Measurements from ENCODE around the gene CDH26. TPM values are rescaled to one million over a fixed set of nuclear protein-coding genes. Genes with fewer than 3 reads are reported as not detected.

Gene CDH26
- total RNA-seq, 1 experiment from 2014 or later = 1.0 TPM

DNA sequence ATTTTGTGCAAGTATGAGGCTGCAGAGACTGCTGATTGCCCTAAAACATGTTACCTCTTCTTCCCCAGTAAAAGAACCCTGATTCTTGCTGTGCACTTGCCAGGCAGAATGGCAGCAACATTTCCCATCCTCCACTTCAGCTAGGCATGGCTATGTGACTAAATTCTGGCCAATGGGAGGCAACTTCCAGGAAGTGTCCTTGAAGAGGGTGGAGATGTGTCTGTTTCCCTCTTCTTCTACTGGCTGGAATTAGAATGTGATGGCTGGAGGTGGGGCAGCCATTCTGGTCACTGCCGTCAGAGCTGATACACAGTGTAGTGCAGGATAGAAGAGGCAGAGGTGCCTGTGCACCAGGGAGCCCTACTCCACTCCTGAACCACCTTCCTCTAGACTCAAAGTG is 64.6 kb downstream of the CDH26 start (continued):
- TF ChIP-seq CBFB (CRISPR knock-in tag; IDR thresholded peaks at IDR 0.05; ENCODE audit: low read depth) = no peak
- TF ChIP-seq JUN (CRISPR knock-in tag; IDR thresholded peaks at IDR 0.05) = no peak
- no peak for TF ChIP-seq TCF7 (CRISPR knock-in tag; IDR thresholded peaks at IDR 0.05; ENCODE audit: low read depth)
- no peak for TF ChIP-seq AR (CRISPR knock-in tag; IDR thresholded peaks at IDR 0.05)

DNA sequence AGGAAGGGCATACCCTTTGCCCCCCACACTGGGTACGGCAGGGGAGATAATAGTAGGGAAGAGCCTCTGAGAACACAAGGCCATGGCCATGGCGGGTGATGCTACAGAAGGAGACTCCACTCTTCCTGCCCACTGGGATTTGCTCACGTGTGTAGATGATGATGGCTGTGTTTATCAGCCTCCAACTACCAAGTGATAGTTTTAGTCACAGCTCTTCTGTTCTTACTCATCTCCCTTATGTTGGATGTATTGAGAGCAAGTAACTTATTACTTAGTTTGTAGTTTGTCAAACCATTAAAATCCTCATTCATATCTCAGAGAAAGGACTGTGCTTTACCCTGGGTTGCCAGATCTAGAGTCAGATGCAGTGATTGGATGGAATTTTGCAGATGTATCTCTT is 66.0 kb downstream of the CDH26 start:
- ChIA-PET CTCF (interaction anchor here (1.0 to 1.8 kb wide), 5 partner anchors 10 to 187 kb away, joined by 3 to 4 read pairs (median 4); no protein-coding TSS in a partner anchor), POLR2A (no interaction called here)
- peaks cover 34% of the 10 kb centered on the region for H3K27me3 Mint-ChIP-seq (ENCODE audit: low read depth)
- no peak overlapping the region for H3K27ac Mint-ChIP-seq
- TF ChIP-seq, protein P1, sequence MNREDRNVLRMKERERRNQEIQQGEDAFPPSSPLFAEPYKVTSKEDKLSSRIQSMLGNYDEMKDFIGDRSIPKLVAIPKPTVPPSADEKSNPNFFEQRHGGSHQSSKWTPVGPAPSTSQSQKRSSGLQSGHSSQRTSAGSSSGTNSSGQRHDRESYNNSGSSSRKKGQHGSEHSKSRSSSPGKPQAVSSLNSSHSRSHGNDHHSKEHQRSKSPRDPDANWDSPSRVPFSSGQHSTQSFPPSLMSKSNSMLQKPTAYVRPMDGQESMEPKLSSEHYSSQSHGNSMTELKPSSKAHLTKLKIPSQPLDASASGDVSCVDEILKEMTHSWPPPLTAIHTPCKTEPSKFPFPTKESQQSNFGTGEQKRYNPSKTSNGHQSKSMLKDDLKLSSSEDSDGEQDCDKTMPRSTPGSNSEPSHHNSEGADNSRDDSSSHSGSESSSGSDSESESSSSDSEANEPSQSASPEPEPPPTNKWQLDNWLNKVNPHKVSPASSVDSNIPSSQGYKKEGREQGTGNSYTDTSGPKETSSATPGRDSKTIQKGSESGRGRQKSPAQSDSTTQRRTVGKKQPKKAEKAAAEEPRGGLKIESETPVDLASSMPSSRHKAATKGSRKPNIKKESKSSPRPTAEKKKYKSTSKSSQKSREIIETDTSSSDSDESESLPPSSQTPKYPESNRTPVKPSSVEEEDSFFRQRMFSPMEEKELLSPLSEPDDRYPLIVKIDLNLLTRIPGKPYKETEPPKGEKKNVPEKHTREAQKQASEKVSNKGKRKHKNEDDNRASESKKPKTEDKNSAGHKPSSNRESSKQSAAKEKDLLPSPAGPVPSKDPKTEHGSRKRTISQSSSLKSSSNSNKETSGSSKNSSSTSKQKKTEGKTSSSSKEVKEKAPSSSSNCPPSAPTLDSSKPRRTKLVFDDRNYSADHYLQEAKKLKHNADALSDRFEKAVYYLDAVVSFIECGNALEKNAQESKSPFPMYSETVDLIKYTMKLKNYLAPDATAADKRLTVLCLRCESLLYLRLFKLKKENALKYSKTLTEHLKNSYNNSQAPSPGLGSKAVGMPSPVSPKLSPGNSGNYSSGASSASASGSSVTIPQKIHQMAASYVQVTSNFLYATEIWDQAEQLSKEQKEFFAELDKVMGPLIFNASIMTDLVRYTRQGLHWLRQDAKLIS (CRISPR knock-in tag; IDR thresholded peaks at IDR 0.05; ENCODE audit: borderline replicate concordance) = no peak
- TF ChIP-seq, protein P2, sequence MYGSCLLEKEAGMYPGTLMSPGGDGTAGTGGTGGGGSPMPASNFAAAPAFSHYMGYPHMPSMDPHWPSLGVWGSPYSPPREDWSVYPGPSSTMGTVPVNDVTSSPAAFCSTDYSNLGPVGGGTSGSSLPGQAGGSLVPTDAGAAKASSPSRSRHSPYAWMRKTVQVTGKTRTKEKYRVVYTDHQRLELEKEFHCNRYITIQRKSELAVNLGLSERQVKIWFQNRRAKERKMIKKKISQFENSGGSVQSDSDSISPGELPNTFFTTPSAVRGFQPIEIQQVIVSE (CRISPR knock-in tag; IDR thresholded peaks at IDR 0.05; ENCODE audit: borderline replicate concordance) = no peak
- no peak for DNase-seq (ENCODE audit: low spot score)
- H3K4me1 Mint-ChIP-seq = no peaks in the 10 kb centered on the region
- ATAC-seq = no peak
- no peak overlapping the region for H3K4me3 Mint-ChIP-seq
- H3K9me3 Mint-ChIP-seq = peaks cover 27% of the 10 kb centered on the region
- no peaks in the 10 kb centered on the region for H3K36me3 Mint-ChIP-seq

DNA sequence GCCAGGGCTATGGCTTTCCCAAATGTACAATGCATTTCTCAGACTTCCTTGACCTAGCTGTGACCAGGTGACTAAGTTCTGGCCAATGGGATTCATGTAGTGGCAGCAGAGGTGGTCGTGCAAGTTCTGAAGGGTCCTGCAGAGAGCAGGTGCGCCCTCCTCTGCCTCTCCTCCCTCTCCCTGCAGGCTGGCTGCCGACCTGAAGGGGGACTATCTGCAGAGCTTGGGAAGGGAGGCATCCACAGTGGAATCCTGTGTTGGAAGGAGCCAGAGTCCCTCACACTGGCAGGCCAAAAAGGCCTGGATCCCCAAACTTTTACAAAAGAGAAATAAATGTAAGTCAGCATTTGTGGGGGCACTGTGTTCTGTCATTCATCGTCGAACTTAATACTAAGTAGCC is 66.6 kb downstream of the CDH26 start:
- H3K27ac Mint-ChIP-seq = no peak overlapping the region

GRCh38 chr20:60026010-60026409 is 67.8 kb downstream of the CDH26 start:
- H3K36me3 Mint-ChIP-seq = no peaks in the 10 kb centered on the region
- POLR2A ChIA-PET = no interaction called here
- no peaks in the 10 kb centered on the region for H3K4me1 Mint-ChIP-seq
- no peak overlapping the region for H3K4me3 Mint-ChIP-seq
- ATAC-seq (no peak), DNase-seq (ENCODE audit: low spot score) (no peak)
- peaks cover 36% of the 10 kb centered on the region for H3K27me3 Mint-ChIP-seq (ENCODE audit: low read depth)
- H3K9me3 Mint-ChIP-seq = peaks cover 26% of the 10 kb centered on the region
- CTCF ChIA-PET = interaction anchor here (0.7 kb wide), 1 partner anchor 24 kb away, joined by 4 read pairs; no protein-coding TSS in a partner anchor
- no peak overlapping the region for H3K27ac Mint-ChIP-seq
- no peak for TF ChIP-seq ATF1 (CRISPR knock-in tag; IDR thresholded peaks at IDR 0.05)
- TF ChIP-seq ZNF219 (CRISPR knock-in tag; IDR thresholded peaks at IDR 0.05; ENCODE audit: borderline replicate concordance) = no peak
- TF ChIP-seq RELA (CRISPR knock-in tag; IDR thresholded peaks at IDR 0.05; ENCODE audit: borderline replicate concordance) = no peak
- TF ChIP-seq, protein P3, sequence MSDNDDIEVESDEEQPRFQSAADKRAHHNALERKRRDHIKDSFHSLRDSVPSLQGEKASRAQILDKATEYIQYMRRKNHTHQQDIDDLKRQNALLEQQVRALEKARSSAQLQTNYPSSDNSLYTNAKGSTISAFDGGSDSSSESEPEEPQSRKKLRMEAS (CRISPR knock-in tag; IDR thresholded peaks at IDR 0.05) = no peak
- no peak for TF ChIP-seq NR2C2 (CRISPR knock-in tag; IDR thresholded peaks at IDR 0.05)
- no peak for TF ChIP-seq TCF7 (CRISPR knock-in tag; IDR thresholded peaks at IDR 0.05; ENCODE audit: low read depth)
- TF ChIP-seq ZNF232 (CRISPR knock-in tag; IDR thresholded peaks at IDR 0.05) = no peak
- no peak for TF ChIP-seq GABPB1 (CRISPR knock-in tag; IDR thresholded peaks at IDR 0.05)
- no peak for TF ChIP-seq ZNF423 (CRISPR knock-in tag; IDR thresholded peaks at IDR 0.05)
- no peak for TF ChIP-seq NFATC4 (CRISPR knock-in tag; IDR thresholded peaks at IDR 0.05)
- no peak for TF ChIP-seq EMX1 (CRISPR knock-in tag; IDR thresholded peaks at IDR 0.05)
- no peak for TF ChIP-seq ZMAT4 (CRISPR knock-in tag; IDR thresholded peaks at IDR 0.05)
- TF ChIP-seq ELF4 (CRISPR knock-in tag; IDR thresholded peaks at IDR 0.05; ENCODE audit: low read depth) = no peak
- TF ChIP-seq IRF2 (CRISPR knock-in tag; IDR thresholded peaks at IDR 0.05; ENCODE audit: borderline replicate concordance, low read depth) = no peak

More for the DNA sequence above, 66.6 kb downstream of the CDH26 start:
- H3K4me3 Mint-ChIP-seq = no peak overlapping the region
- no peaks in the 10 kb centered on the region for H3K4me1 Mint-ChIP-seq
- H3K9me3 Mint-ChIP-seq = peaks cover 24% of the 10 kb centered on the region
- DNase-seq (ENCODE audit: low spot score) (peak; percentile 34), ATAC-seq (peak; percentile 95)
- ChIA-PET CTCF (interaction anchor here (1.0 to 1.8 kb wide), 5 partner anchors 10 to 186 kb away, joined by 3 to 4 read pairs (median 4); no protein-coding TSS in a partner anchor), POLR2A (no interaction called here)
- peaks cover 34% of the 10 kb centered on the region for H3K27me3 Mint-ChIP-seq (ENCODE audit: low read depth)
- no peaks in the 10 kb centered on the region for H3K36me3 Mint-ChIP-seq
- TF ChIP-seq NR1H2 (CRISPR knock-in tag; IDR thresholded peaks at IDR 0.05) = no peak
- TF ChIP-seq, protein P4, sequence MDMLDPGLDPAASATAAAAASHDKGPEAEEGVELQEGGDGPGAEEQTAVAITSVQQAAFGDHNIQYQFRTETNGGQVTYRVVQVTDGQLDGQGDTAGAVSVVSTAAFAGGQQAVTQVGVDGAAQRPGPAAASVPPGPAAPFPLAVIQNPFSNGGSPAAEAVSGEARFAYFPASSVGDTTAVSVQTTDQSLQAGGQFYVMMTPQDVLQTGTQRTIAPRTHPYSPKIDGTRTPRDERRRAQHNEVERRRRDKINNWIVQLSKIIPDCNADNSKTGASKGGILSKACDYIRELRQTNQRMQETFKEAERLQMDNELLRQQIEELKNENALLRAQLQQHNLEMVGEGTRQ (CRISPR knock-in tag; IDR thresholded peaks at IDR 0.05) = peak; percentile 34; the same call in 1 of the 2 replicates
- TF ChIP-seq ZNF219 (CRISPR knock-in tag; IDR thresholded peaks at IDR 0.05; ENCODE audit: borderline replicate concordance) = no peak
- TF ChIP-seq CREM (CRISPR knock-in tag; IDR thresholded peaks at IDR 0.05) = no peak
- TF ChIP-seq IRF2 (CRISPR knock-in tag; IDR thresholded peaks at IDR 0.05; ENCODE audit: borderline replicate concordance, low read depth) = no peak

Measured in WTC11 (cell line).